EL (cell line): Measurements from ENCODE around the gene ARHGAP42.
A peak's percentile ranks its signal among the peaks of the same experiment; 100 is the strongest.

Source experiments
- DNase-seq: peaks from one replicate; pipeline ENCODE4 v3.0.0-alpha.2; 2016

ARHGAP42 gene

GRCh38 chr11:100927579-100927978, 240.5 kb downstream of the ARHGAP42 start:
- no peak for DNase-seq

GRCh38 chr11:100928426-100928825, 241.3 kb downstream of the ARHGAP42 start:
- DNase-seq: peak; percentile 38

- peak; percentile 63 for DNase-seq
Measured at GRCh38 chr11:100929377-100929776, 242.3 kb downstream of the ARHGAP42 start.

DNA sequence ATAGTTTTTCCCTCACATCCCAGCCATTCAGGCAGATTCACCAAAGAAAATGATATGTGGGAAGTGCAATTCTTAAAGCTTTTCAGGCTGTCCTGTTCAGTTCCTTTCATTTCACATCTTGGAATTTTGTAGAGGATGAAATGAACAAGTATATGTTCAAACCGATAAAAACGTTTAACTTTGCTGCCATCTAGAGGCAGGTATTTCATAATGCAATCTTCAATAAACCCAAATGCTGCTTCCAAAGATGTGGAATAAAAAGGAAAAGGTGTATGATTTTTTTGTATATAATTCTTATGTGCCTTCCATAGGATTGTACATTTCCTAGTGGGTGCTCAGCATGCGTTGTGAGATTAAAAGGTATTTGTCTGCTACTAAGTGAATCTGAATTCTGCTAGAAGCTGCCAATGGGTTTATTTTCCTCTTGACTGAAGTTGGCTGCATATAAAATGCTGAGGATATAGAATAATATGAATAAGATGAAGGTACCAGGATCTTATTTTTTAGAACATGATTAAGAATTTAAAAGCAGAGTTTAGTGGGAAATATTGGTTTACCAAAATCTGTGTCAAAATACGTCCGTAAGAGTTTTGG, 243.2 kb downstream of the ARHGAP42 start:
- DNase-seq: peak; percentile 72

DNA sequence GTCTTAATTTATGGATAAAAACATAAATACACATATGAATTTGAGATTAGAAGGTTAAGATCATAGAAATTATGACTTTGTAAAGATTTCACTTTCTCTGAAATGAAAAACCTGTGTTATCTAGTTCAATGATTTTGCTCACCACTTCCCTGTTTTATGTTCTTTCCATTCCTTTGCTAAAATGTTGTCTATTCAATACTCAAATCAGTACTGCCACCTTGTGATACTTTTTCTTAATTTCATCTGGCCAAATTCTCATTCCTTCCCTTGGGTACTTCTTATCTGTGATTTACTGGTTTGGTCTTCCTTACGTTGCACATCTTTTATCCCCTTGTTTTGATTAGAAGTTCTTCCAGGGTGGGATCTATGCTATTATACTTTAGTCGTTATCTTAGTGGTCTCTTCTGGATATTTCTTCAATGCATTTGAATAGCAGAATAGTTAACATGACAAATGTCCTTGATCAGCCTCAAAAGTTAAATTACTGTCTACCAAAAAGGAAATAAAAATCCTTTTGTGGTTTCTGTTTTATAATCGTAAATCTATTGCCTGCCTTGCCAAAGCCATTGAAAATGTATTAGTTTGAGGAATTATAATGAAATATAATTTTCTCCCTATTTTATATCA, 245.5 kb downstream of the ARHGAP42 start:
- DNase-seq: peak; percentile 45

GRCh38 chr11:100936781-100937180, 249.7 kb downstream of the ARHGAP42 start:
- no peak for DNase-seq

GRCh38 chr11:100939571-100939970, 252.5 kb downstream of the ARHGAP42 start:
- no peak for DNase-seq

- DNase-seq: no peak
Measured at GRCh38 chr11:100940111-100940510, 253.0 kb downstream of the ARHGAP42 start.

DNA sequence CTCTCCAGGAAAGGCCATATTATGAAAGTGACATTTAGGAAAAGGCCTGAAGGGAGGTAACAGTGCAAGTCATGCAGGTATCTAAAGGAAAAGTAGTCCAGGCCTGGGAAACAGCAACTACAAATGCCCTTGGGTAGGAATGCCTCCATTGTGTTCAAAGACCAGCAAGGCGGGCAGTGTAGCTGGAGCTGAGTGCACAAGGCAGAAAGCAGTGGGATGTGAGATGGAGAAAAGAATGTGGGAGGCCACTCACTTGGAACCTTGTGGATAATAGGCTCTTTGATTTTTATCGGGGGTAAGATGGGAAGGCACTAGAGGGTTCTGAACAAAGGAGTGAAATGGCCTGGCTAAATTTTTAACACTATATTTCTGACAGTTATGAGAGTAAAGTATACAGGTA, 253.9 kb downstream of the ARHGAP42 start:
- DNase-seq: no peak

GRCh38 chr11:100942016-100942415, 254.9 kb downstream of the ARHGAP42 start:
- peak; percentile 17 for DNase-seq

DNA sequence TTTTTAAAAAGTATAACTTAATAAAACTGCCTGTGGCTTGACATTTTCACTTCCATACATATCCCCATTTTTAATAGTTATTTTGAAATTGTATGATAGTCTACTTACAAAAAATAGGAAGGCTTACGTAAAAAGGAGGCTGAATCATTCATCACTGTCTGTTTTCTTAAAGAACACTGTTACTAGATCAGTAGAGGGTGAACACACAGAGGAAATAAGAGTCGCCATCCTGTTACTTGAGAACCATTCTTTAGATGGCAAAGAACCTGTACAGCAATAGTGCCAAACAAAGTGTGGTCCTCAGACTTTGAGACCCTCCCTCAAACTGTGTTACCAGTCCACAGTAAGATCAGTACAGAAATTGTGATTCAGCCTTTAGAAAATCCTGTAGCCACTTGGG, 261.8 kb downstream of the ARHGAP42 start:
- DNase-seq: no peak

DNA sequence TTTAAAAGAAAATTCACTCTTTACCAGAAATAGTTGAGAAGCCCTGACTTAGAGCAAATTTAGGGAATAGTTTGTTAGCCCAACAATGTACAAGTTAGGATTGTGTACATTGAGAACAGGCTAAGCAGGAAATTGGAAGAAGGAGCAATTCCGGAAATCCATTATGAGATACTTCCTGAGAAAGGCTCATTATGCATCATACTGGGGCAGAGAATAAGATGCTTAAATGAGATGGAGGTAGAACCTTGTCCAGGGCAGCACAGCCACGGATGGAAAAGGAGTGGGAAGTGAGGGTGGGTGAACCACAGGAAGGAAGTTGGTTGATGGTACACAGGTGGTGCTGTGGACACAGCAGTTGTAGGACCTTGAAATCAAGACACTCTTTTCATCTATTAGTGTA, 262.4 kb downstream of the ARHGAP42 start:
- DNase-seq: no peak

DNA sequence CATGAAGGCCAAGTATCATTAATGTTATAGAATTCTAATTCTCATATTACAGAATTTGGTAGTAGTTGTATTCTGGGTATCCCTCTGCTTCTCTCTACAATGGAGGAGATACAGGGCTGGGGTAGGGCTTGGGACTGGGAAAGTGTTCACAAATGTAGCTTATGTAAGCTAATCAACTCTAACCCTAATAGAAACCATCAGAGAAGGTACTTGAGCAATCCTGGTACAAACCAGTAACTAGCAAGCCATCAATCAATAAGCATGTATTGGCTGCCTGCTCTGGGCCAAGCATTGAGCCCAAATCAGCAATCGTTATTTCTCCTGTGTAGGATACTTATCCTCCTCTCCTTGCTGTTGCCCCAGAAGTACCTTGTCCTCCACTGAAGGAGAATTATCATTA, 268.2 kb downstream of the ARHGAP42 start:
- no peak for DNase-seq

DNA sequence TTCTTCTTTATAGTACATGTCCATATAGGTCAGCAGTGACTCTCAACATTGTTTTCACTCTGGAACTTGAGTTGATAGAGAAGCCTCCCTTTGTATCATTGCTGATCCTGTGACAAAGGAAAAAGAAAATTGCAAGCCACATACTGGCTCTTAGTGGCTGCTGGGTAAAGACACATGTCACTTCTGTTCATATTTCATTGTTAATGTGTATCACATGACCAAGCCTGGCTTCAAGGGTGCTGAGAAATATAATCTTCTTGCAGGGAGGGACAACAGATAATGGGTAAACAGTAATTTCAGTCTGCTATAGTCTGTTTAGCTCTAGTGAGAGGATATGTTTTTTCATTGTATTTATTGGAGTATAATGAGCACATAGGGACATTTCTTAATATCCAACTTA, 269.3 kb downstream of the ARHGAP42 start:
- DNase-seq: no peak

GRCh38 chr11:100957499-100957898, 270.4 kb downstream of the ARHGAP42 start:
- DNase-seq: no peak

DNA sequence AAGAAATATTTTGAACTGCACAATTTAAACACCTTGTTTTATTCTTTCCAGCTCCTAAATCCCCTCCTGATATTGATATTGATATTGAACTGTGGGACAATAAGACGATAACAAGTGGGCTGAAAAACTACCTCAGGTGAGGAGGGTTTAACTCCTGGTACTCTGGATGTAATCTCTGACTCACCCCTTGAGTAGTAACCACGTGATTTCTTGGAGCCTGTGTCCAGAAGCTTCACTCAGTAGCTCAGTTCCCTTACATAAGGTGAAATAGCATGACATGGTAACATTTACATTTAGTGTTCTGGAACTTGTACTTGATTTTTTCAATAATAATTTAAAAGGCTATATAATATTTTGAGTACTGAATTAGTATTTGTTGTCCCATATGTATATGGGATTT, 274.5 kb downstream of the ARHGAP42 start:
- no peak for DNase-seq

- DNase-seq: no peak
Measured at GRCh38 chr11:100963375-100963774, 276.3 kb downstream of the ARHGAP42 start.

DNA sequence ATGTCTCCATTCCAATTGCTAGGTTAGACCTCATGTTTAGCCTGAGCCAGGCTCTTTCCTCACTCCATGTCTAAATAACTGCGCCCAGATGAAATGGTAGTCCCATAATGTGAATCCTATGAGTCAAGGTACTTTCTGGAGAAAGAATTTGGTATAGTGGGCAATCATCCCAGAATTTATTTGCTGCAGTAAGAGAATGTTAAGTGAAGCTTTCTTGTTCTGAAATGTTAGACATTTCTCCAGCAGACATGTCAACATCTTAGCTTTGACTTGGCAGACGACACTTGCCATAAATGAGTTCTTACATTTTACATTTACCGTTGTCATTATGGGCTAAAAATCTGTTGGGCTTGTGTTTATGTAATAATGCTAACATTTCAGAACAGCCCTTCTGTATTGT, 277.3 kb downstream of the ARHGAP42 start:
- DNase-seq: peak; percentile 29

- DNase-seq: no peak
Measured at GRCh38 chr11:100965346-100965745, 278.3 kb downstream of the ARHGAP42 start.

GRCh38 chr11:100966366-100966765, 279.3 kb downstream of the ARHGAP42 start:
- DNase-seq: no peak

GRCh38 chr11:100969008-100969407, 281.9 kb downstream of the ARHGAP42 start:
- no peak for DNase-seq

GRCh38 chr11:100970283-100971164, 283.4 kb downstream of the ARHGAP42 start:
- DNase-seq: no peak

DNA sequence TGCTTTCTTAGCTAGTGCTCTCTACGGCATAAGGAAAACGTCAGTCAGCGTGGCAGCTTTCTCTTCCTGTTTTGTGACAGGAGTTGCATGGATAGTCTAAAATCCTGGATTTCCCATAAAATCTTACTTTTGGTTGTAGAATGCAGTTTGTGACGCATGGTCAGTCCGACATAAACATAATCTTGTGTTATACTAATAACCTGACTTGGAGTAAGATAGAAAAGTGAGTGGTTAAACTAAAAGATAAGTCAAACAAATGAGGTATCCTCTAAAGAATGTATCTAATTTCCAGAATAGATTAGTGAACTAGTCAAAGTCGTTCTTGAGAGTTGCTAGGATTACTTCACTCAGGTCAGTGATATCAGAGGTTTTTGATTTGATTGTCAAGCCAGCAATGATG, 285.0 kb downstream of the ARHGAP42 start:
- DNase-seq: no peak

- no peak for DNase-seq
Measured at GRCh38 chr11:100978442-100978841, 291.4 kb downstream of the ARHGAP42 start.
